Neural crest cell (in vitro differentiated cells): ENCODE measurements around the gene PTTG1IP. TPM values are rescaled to one million over a fixed set of nuclear protein-coding genes. Genes with fewer than 3 reads are reported as not detected.

Experiments used
- DNase-seq: peaks from one replicate; pipeline ENCODE4 v3.0.0; 2021; ENCODE audit warnings: low read depth, mixed read lengths, low spot score
- H3K27ac Mint-ChIP-seq: one replicate; pipeline ENCODE4 v1.8.0; 2021; ENCODE audit warnings: mild to moderate bottlenecking, mixed read lengths; ENCODE audit not compliant: unreplicated experiment
- H3K27me3 Mint-ChIP-seq: 2 replicates; pipeline ENCODE4 v1.8.0; 2021; ENCODE audit warnings: low read depth, mild to moderate bottlenecking, mixed read lengths
- H3K36me3 Mint-ChIP-seq: 2 replicates; pipeline ENCODE4 v1.8.0; 2021; ENCODE audit warnings: low read depth, mild to moderate bottlenecking, mixed read lengths
- H3K4me1 Mint-ChIP-seq: 2 replicates; pipeline ENCODE4 v1.8.0; 2021; ENCODE audit warnings: mixed read lengths
- H3K4me3 Mint-ChIP-seq: one replicate; pipeline ENCODE4 v1.8.0; 2021; ENCODE audit warnings: mild to moderate bottlenecking, mixed read lengths
- H3K9me3 Mint-ChIP-seq: 2 replicates; pipeline ENCODE4 v1.8.0; 2021; ENCODE audit warnings: mixed read lengths
- total RNA-seq: library from RNA; stranded (reverse); gene quantifications from 2 replicates; pipeline ENCODE4 v1.2.1, GENCODE V29; 2021
- TF ChIP-seq, protein P1 (sequence below): fragments of 200-600 bp; sonication (generic); conservative IDR thresholded peaks from 2 replicates; pipeline ENCODE4 v1.5.0; 2021; ENCODE audit warnings: antibody characterized with exemption, mild to moderate bottlenecking

Gene PTTG1IP
- total RNA-seq, 1 donor from 2014 or later = 164 TPM

DNA sequence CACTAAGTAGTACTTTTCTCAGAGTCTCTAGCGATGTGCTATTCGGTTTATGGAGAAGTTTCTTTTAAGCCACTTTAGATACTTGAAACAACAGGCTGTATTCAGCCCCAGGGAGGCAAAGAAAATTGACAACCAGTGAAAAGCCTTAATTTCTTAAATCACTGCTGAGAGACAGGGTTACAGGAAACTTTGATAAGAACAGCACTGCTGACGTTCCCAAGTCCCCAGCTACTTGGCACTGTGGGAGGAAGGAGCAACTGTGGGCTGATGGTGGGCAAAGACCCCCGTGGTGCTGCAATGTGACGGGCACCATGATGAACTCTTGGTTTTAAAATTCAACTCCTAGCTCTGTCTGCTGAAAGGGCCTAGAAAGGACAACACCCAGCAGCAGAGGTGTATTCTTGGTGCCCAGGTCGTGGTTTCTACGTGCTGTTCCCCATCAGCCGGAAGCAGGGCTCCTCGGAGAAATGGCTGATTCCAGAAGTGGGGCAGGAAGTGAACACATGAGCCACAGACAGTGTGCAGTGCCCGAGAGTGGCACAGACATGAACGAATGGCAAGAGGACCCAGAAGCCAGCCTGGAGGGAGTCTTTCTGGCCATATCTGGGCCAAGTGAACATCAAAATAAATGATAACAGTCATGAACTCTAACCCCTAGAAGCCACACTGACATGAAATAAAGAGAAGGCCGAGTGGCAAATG is 5.3 kb downstream of the PTTG1IP start:
- H3K4me1 Mint-ChIP-seq = peaks cover 64% of the 10 kb centered on the region
- TF ChIP-seq, protein P1, sequence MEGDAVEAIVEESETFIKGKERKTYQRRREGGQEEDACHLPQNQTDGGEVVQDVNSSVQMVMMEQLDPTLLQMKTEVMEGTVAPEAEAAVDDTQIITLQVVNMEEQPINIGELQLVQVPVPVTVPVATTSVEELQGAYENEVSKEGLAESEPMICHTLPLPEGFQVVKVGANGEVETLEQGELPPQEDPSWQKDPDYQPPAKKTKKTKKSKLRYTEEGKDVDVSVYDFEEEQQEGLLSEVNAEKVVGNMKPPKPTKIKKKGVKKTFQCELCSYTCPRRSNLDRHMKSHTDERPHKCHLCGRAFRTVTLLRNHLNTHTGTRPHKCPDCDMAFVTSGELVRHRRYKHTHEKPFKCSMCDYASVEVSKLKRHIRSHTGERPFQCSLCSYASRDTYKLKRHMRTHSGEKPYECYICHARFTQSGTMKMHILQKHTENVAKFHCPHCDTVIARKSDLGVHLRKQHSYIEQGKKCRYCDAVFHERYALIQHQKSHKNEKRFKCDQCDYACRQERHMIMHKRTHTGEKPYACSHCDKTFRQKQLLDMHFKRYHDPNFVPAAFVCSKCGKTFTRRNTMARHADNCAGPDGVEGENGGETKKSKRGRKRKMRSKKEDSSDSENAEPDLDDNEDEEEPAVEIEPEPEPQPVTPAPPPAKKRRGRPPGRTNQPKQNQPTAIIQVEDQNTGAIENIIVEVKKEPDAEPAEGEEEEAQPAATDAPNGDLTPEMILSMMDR = no peak
- no peaks in the 10 kb centered on the region for H3K27me3 Mint-ChIP-seq
- peak overlapping the region; percentile 58 for H3K4me3 Mint-ChIP-seq
- H3K9me3 Mint-ChIP-seq = no peaks in the 10 kb centered on the region
- no peak for DNase-seq
- H3K27ac Mint-ChIP-seq = peak overlapping the region; percentile 52
- no peaks in the 10 kb centered on the region for H3K36me3 Mint-ChIP-seq

DNA sequence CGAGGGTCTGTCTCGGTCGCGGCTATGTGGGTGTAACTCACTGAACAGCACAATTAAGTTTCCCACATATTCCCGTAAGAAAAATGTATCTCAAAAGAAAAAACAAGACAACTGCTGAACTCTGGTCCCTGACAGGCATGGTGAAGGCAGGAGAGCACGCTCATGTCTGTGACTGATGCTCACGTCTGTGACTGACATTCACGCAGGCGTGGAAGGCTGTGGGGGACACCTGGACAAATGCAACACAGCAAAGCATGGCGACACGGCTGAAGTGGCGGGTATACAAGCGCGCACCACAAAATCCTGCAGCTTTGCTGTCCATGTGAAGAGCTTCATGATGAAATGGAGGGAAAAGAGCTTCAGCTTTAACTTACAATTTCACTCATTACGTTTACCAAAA is 6.0 kb downstream of the PTTG1IP start:
- H3K9me3 Mint-ChIP-seq = no peaks in the 10 kb centered on the region
- H3K4me3 Mint-ChIP-seq = peak overlapping the region; percentile 21
- TF ChIP-seq, protein P1 = no peak
- peaks cover 61% of the 10 kb centered on the region for H3K4me1 Mint-ChIP-seq
- H3K27me3 Mint-ChIP-seq = no peaks in the 10 kb centered on the region
- H3K36me3 Mint-ChIP-seq = no peaks in the 10 kb centered on the region
- no peak for DNase-seq
- peak overlapping the region; percentile 28 for H3K27ac Mint-ChIP-seq

DNA sequence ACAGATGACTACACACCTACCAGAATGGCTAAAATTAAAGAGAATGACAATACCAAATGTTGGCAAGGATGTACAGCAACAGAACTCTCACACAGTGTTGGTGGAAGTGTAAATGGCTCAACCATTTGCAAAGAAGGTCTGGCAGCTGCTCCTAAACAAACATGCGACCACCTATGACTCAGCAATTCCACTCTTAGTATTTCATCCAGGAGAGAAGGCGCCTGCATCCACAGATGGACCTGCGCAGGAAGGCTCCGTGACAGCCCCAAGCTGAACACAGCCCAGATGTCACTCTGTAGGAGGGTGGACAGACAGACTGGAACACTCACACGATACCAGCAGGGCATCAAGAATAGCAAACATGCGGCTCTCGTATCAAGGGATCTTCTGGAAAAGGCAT is 6.7 kb downstream of the PTTG1IP start:
- no peaks in the 10 kb centered on the region for H3K9me3 Mint-ChIP-seq
- peaks cover under 1% of the 10 kb centered on the region for H3K36me3 Mint-ChIP-seq
- no peaks in the 10 kb centered on the region for H3K27me3 Mint-ChIP-seq
- DNase-seq = no peak
- TF ChIP-seq, protein P1 = no peak
- peaks cover 54% of the 10 kb centered on the region for H3K4me1 Mint-ChIP-seq
- H3K27ac Mint-ChIP-seq = peak overlapping the region; percentile 73
- H3K4me3 Mint-ChIP-seq = no peak overlapping the region

DNA sequence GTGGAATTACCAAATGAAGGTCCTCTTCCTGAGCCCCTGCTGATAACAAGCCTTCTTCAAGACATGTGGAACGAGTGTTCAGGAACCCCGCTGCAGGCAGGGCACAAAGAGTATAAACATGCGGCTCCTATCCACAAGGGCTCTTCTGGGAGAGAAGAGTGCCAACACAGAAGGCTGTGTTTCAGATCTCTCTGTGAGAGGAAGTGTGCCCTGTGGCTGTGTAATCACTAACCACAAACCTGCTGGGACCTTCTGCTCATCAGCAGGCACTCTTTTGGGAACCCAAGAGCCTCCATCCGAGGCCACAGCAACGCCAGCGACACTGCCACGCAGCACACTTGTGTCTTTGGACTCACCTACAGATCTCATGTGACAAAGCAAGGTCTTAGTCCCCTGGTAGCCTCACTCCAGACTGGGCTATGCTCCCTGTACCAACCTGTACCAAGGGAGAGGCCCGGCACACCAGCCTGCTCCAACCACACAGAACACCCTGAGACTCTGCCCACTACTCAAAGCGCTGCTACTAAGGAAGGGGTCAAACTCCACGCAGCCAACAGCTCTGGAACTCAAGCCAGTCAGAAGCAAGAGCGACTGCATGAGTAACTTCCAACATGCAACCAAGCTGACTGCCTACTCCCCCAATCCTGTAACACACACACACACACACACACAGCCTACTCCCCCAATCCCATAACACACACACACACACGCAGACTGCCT is 7.8 kb downstream of the PTTG1IP start:
- H3K4me1 Mint-ChIP-seq = peaks cover 48% of the 10 kb centered on the region
- DNase-seq = no peak
- H3K27me3 Mint-ChIP-seq = no peaks in the 10 kb centered on the region
- H3K9me3 Mint-ChIP-seq = no peaks in the 10 kb centered on the region
- no peak overlapping the region for H3K27ac Mint-ChIP-seq
- TF ChIP-seq, protein P1 = no peak
- no peak overlapping the region for H3K4me3 Mint-ChIP-seq
- peaks cover 3% of the 10 kb centered on the region for H3K36me3 Mint-ChIP-seq

DNA sequence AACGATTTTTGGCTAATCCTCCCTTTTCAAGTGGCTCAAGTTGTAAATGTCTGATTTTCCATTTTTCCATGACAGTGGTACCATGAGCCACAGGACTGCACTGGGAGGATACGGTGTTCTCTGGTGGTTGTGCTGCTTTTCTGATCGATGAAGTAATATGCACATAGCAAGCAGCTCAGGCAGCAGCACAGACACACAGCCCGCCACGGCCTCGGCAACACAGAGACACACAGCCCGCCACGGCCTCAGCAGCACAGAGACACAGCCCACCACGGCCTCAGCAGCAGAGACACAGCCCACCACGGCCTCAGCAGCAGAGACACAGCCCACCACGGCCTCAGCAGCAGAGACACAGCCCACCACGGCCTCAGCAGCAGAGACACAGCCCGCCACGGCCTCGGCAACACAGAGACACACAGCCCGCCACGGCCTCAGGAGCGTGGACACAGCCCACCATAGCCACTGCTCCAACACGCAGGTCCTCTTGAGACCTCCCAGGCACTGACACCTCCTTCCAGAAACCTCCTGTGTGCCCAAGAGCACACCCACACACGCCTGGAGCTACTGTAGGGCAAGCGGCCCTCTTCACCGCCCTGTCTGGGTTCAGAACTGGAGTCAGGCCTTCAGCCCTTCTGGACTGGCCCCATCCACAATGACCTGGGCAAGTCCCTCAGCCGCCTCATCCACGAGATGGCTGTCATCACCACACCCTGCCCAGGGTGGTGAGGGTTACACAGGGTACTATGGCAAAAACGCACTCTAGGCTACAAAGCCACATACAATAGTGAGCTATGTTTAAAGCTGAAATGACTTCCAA is 10.4 kb downstream of the PTTG1IP start:
- TF ChIP-seq, protein P1 = no peak
- peaks cover 24% of the 10 kb centered on the region for H3K4me1 Mint-ChIP-seq
- no peaks in the 10 kb centered on the region for H3K9me3 Mint-ChIP-seq
- no peak overlapping the region for H3K27ac Mint-ChIP-seq
- no peak for DNase-seq
- no peaks in the 10 kb centered on the region for H3K27me3 Mint-ChIP-seq
- peaks cover 3% of the 10 kb centered on the region for H3K36me3 Mint-ChIP-seq
- H3K4me3 Mint-ChIP-seq = no peak overlapping the region
